Activated gamma-delta T cell treated with anti-CD3 and anti-CD28 coated beads, Interleukin-2, amount 50 U/mL, for 16 hours (primary cell): ENCODE measurements around the gene UBL7.
"Not testable (repeated sequence)": the region's sequence is repeated elsewhere in the genome, so short reads cannot be mapped to it uniquely, and the experiment has no call there.

Experiments used
- DNase-seq: peaks from one replicate; pipeline ENCODE4 v3.0.0-alpha.2; 2020; ENCODE audit warnings: low read depth

The UBL7 gene

DNA sequence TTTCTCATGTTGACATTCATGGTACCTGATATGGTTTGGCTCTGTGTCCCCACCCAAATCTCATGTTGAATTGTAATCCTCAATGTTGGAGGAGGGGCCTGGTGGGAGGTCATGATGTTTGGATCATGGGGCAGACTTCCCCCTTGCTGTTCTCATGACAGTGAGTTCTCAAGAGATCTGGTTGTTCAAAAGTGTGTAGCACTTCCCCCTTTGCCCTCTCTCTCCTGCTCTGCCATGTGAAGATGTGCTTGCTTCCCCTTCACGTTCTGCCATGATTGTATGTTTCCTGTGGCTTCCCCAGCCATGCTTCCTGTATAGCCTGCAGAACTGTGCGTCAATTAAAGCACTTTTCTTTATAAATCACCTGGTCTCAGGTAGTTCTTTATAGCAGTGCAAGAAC, 3.3 kb upstream of the UBL7 start:
- no peak for DNase-seq

DNA sequence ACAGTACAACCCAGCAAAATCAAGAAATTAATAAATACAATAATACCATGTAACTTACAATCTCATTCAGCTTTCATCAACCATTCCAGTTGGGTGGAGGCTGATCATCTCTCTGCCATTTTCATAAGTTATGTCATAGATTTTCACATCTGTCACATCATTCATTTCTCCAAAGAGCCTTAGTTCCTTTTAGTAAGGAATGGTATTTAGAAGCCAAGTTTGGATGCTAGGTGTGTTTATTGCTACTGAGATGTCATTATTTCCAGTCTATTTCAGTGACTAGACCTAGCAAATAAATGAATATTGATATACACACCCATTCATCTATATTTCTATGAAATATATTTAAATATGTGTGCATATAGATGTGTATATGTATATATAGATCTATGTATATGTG, 2.7 kb upstream of the UBL7 start:
- no peak for DNase-seq

DNA sequence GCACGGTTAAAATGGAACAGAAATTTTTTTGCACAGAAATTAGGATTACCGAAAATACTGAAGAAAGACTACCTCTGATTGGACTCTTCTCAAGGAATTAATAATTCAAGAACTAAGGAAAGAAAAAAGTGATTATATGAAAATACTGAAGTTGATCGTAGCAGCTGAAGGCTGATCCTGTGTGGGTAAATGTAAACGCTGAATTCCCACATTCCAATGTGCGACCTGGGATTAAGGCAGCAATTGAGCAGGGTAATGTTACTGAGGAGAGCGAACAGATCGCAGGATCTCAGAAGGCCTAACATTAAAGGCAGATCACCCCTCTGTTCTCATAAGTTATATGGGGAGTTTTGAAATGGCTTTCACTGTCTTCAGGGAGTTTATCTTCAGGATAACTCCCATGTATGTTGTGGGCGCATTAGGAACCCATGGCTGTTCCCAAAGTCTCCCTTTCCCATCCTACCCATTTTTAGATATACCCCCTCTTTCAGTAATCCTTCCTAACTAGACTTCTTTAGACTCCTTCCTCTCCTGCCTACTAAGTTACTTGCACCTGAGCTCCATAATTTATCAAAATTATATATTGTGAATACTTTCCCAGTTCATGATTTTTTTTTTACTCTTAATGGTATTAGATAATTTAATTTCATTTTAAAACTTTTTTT, 1.0 kb upstream of the UBL7 start:
- DNase-seq: no peak

DNA sequence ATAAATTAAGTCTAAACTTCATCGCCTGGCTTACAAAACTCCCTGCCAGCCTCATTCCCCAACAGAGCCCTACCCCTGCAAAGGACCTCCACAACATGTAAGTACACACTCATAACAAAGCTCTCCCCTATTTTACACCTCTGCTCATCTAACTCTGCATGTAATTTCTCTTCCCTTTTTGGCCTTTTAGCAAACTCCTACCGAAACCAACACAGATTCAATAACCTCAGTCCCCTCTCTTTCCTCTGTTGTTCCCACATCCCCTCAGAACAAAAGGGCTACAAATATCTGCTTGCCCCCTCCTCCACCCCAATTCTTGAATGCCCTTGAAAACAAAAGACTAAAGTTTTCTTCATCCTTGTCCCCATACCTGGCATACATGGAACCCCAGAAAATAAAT, 662 bp downstream of the UBL7 start:
- DNase-seq: no peak

GRCh38 chr15:74459798-74460197, 1.2 kb downstream of the UBL7 start:
- not testable (repeated sequence) for DNase-seq

- DNase-seq: no peak
These were observed 2.5 kb downstream of the UBL7 start for GRCh38 chr15:74458473-74458872.

DNA sequence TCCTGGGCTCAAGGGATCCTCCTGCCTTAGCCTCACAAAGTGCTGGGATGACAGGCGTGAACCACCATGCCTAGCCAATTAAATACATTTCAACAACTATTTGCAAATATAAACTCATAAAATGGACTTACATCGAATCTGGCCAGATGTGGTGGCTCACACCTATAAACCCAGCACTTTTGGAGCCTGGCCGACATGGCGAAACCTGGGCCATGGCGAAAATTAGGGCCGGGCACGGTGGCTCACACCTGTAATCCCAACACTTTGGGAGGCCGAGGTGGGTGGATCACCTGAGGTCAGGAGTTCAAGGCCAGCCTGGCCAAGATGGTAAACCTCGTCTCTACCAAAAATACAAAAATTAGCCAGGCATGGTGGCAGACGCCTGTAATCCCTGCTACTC, 3.9 kb downstream of the UBL7 start:
- not testable (repeated sequence) for DNase-seq

GRCh38 chr15:74454764-74455500, 6.0 kb downstream of the UBL7 start:
- DNase-seq: no peak

GRCh38 chr15:74453925-74454763, 6.8 kb downstream of the UBL7 start:
- DNase-seq: no peak

DNA sequence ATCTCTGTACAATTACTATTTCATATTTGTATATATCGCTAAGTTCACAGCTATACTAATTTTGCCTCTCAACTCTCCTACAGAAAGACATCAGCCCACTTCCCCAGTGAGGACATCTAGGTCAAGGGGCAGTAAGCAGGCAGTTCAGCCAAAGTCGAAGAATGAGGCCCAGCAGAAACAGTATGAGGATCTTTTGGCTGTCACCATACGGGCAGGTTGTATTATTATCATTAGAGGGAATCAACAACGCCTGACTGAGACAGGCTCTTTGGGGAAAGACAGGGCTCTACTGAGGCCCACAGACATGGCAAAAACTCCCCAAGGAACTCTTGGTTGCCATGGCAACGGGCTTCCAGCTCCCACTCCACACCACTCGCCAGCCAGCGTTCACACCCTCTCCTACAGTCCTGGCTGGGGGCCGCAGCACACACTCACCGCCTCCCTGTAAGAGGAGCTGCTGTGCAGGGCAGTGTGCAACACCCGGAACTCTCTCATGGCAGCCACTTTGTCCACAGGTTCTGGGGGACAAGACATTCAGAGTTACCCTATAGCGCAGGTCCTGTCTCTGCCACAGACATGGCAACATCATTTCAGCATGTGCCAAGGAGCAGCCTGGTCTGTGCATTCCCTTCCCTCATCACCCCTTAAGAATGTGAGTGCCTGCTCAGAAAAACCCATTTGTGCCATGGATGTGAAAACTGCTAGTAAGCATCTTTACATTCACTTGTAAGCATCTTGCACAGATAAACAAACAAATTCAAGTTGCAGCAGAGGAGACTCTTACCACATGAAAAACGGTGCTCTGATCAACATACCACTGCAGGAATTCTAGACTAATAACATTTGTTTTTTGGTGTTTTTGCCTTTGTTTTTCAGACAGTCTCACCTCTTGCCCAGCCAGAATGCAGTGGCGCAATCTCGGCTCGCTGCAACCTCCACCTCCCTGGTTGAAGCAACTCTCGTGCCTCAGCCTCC, 8.8 kb downstream of the UBL7 start:
- DNase-seq: no peak

DNA sequence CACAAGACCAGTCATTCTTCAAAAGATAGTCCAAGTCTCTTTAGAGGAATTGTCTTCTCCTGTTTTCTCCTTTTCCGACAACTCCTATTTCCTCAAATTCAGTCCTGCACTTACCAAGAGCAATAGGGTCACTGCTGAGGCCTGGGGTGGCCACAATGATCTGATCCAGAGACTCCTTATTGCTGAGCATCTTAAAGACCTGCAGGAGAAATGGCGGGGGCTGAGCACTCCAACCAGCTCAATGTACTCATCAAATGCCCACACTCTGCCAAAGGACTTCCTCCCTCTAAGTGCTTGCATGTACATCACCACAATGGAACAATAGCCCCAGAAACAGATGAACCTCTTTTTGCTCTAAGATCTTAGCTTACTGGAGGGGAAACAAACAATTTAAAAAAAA, 9.6 kb downstream of the UBL7 start:
- no peak for DNase-seq

DNA sequence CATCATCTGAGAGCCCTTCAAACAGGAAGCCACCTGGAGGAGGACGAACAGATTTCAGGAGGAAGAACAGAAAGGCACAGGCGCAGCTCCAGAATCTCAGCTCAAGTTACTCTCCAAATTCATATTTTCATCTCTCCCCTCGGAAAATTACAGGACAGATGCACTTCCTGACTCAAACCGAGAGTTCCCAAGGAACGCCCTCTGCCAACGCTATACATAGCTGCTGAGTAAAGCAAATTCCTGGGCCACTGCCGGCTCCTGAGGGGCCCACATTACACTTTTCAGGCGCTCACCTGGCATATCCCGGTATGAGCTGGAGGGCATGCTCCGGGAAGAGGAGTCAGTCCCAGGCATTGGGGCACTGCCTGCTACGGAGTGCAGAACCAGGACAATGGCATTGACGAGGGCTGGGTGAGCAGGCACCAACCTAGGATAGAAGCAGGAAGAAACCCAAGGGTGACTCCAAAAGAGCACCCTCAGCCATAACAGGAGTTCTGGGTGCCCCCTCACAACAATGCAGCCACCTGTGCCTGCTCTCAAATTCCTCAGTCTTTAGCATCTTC, 11.2 kb downstream of the UBL7 start:
- no peak for DNase-seq

DNA sequence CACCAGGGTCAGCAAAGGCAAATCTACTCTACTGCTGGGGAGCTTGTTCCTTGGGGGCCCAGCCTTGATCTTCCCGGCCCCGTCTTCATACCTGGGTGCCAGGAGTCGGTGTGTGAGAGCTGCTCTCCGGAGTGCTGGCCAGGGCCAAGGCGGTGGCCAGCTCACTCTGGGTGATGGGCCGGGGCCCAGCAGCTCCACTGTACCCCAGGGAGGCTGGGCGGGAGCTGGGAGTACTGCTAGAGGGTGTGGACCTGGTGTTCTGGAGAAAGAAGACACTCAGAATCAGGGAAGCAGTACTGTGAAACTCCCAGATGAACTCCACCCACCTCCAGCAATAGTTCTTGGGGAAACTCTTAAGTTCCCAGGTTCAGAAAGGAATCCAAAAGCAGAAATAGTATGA, 11.9 kb downstream of the UBL7 start:
- no peak for DNase-seq

DNA sequence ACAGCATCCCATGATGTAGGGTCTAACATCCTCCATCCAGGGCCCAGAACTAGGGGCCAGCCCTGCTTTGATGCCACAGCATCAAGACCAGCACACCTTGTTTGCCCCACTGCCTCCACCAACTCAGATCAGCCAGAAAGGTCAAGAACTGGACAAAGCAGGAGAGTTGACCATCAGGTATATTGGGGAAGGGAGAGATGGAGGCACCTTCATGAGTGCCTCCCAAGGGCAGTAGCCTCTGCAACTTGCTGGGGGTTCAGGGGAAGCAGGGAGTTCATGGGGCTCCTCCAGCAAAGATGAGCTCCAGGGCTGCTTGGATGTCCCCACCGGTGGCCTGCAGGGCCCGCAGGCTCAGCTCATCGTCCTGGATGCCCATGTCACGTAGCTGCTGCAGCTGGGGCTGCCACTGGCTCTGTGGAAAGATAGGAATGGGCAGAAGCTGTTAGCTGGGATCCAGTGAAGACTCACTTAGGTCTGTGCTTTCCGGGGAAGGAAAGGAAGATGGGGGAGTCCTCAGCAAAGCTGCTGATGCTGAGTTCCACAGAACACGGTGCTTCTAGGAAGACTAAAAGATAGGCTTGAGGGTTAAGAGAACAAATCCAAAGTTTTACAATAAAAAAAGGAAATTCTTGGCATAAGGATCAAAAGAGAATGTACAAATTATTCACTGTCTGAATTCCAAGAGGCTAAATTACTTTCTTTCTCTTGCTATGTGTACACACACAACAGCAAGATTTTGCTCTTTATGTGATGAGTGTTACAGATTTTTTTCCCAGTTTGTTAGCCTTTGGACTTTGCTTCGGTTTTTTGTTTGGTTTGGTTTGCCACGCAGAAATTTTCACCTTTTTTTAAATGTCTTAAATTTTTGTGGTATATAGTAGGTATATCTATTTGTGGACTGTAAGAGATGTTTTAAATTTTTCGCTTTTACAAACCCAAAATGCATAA, 14.9 kb downstream of the UBL7 start:
- DNase-seq: no peak

DNA sequence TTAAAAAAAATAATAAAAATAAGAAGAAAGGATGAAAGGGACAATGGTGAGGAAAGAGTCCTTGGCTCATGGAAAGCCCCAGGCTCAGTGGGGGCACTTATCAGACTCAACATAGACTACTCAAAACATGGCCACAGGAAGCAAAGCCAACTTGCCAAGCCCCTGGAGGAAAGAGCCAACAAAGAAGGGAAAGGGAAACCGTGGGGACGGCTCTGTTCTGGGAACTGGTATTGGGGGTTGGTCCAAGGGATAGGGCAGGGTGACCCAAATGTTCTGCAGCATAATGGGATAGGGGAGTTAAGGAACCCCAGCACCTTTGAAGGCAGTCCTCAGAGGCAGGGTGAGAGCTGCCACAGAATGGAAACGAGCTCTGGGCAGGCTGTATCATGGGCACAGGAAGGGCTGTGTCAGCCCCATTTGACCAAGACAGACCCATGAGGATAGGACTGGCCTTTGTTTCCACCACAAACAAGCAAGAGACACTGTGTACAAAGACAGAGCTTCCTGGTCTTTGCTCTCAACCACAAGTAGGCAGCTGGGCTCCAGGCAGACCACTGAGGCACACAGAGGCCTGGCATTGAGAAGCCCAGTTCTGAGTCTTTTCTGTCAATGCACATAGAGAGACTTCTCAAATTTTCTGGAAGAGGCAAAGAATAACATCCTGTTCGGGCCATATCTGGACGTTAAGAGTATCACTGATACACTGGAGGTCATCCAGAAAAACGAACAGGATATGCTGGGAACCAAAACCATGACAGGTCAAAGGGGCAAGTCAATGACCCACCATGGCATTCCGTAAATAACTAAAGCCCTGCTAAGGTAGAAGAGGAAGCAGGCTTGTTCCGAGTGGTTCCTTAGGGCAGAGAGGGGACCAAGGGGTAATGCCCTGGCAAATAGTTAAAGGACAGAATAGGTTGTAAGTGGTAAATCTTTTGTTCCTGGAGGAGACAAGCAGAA, 16.6 kb downstream of the UBL7 start:
- DNase-seq: no peak

GRCh38 chr15:74443100-74443909, 17.7 kb downstream of the UBL7 start:
- no peak for DNase-seq

GRCh38 chr15:74442604-74443003, 18.4 kb downstream of the UBL7 start:
- no peak for DNase-seq

GRCh38 chr15:74442063-74442462, 18.9 kb downstream of the UBL7 start:
- DNase-seq: no peak
